D721Med (cell line): Measurements from ENCODE around the gene CBX8.

ENCODE experiments used
- DNase-seq: peaks from one replicate; pipeline ENCODE4 v3.0.0; 2011; ENCODE audit warnings: low spot score; ENCODE audit not compliant: insufficient read length
- FAIRE-seq: peaks from 2 replicates; lab custom pipeline; 2011; peaks lifted over from hg19 to GRCh38; lab: Jason Lieb, UNC
- CTCF ChIP-seq: IDR thresholded peaks from 2 replicates; pipeline ENCODE4 v1.5.1; 2012; ENCODE audit warnings: mild to moderate bottlenecking, control low read depth; ENCODE audit not compliant: insufficient read depth; ENCODE audit errors: missing control alignments

CBX8 gene

GRCh38 chr17:79798299-79799173 lies 1.7 kb upstream of the CBX8 start:
- FAIRE-seq (no peak), DNase-seq (no peak)
- no peak for TF ChIP-seq CTCF

GRCh38 chr17:79797492-79798298 lies 818 bp upstream of the CBX8 start:
- DNase-seq (peak; percentile 72), FAIRE-seq (no peak)
- no peak for TF ChIP-seq CTCF

- TF ChIP-seq CTCF: no peak
- no peak for DNase-seq
- FAIRE-seq: no peak
These were observed 474 bp downstream of the CBX8 start for GRCh38 chr17:79796444-79796762.

GRCh38 chr17:79795795-79796443 lies 958 bp downstream of the CBX8 start:
- FAIRE-seq (no peak), DNase-seq (no peak)
- TF ChIP-seq CTCF: no peak

- no peak for FAIRE-seq
- no peak for DNase-seq
- no peak for TF ChIP-seq CTCF
These were observed 2.0 kb downstream of the CBX8 start for GRCh38 chr17:79794659-79795511.

GRCh38 chr17:79793924-79794304 lies 3.0 kb downstream of the CBX8 start:
- DNase-seq (no peak), FAIRE-seq (no peak)
- no peak for TF ChIP-seq CTCF
